GM18520 (cell line): ENCODE data around the gene FBXW4.
"Not testable (repeated sequence)": the region's sequence is repeated elsewhere in the genome, so short reads cannot be mapped to it uniquely, and the experiment has no call there.

Source experiments
- ATAC-seq: cut with Tn5 transposase; IDR thresholded peaks from one replicate; pipeline ENCODE4 v1.9.1; 2021; ENCODE audit not compliant: unreplicated experiment

The FBXW4 gene

GRCh38 chr10:101656890-101657289, 38.1 kb downstream of the FBXW4 start:
- no peak for ATAC-seq

DNA sequence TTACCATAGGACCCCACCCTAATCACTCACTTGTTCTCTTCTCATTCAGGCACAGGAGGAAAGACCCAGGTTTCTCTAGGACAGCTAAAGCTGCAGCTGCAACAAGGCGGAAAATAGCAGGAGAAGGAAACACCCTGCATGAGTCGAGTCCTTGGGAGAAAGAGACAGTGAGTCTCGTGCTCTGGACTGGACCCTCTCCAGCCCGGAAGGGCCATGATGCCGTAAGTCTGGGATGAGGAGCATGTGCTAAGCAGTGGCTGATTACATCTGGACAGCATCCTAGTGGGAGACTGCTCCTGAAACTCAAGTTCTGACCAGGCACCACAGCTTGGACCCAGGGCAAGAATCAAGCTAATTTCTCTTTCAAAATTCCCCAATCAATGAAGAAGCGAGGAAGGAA, 39.4 kb downstream of the FBXW4 start:
- no peak for ATAC-seq

DNA sequence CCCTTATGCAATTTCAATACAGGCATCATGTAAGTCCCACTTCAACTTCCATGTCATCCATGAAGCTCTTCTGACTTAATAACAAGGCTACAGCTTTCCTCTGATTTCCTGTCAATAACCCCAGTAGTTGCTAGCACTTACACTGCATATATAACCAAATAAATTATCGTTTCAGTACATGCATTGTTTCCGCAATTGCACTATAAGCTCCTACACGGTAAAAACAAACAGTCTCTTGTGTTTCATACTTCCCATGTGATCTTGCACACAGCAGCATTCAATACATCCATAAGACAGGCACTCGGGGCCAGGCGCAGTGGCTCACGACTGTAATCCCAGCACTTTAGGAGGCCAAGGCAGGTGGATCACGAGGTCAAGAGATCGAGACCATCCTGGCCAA, 41.4 kb downstream of the FBXW4 start:
- ATAC-seq: no peak

- ATAC-seq: no peak
Measured at GRCh38 chr10:101651336-101651735, 43.6 kb downstream of the FBXW4 start.

- ATAC-seq: no peak
Measured at GRCh38 chr10:101650863-101651262, 44.1 kb downstream of the FBXW4 start.

- ATAC-seq: no peak
Measured at GRCh38 chr10:101649525-101650085, 45.4 kb downstream of the FBXW4 start.

GRCh38 chr10:101647255-101647654, 47.7 kb downstream of the FBXW4 start:
- no peak for ATAC-seq

DNA sequence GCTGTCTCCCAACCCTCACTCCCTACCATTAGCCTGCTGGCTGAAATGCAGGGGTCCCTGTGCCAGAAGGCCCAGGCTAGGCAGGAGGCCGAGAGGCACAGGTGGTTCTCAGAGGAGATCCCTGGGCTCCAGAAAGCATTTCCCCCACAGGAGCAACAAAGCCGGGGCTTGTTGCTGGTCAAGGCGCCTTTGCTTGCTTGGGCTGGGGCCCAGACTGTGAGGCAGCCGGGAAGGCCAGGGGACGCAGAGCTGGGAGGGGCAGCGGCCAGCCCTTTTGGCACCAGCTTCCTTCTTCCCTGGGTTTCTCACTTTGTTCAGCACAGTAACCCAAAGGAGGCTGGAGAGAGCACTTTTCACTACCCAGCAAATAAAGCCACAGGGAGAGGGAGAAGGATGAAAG, 48.6 kb downstream of the FBXW4 start:
- no peak for ATAC-seq

GRCh38 chr10:101645659-101646058, 49.3 kb downstream of the FBXW4 start:
- no peak for ATAC-seq

DNA sequence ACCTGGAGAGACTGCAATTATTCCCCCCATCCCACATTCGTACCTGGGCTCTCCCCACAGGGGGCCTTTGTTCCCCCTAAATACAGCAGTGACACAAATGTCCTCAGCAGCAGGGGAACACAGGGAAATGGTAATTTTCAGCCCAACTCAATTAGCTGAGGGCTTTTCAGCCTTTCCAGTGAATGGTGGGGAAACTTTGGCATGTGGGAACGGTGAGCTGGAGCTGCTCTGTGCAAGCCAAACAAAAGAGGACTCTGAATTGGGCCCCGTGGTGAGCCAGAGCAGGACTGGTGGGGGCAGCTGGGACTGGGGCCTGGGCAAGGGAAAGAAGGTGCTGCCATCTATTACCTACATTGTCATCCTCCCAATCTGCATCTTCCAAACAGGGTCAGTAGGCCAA, 51.0 kb downstream of the FBXW4 start:
- ATAC-seq: no peak

DNA sequence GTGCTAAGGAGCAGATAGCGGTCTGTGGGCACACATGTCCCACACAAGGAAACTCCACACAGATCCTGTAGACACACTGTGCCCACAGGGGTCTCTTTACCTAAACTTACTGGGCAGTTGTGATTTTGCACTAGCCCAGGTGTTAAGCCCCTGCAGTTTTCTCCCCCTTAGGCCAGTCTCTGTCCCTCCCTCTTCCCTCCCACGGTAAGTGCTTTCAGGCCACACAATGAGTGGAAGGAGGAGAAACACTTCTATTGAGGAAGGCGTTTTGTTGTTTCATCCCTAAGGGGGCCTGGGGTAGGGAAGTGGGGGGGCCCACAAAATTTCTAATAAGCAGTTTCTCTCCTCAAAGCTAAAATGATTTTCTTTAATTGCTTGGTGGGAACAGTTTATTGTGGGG, 51.4 kb downstream of the FBXW4 start:
- no peak for ATAC-seq

GRCh38 chr10:101639141-101639900, 55.6 kb downstream of the FBXW4 start:
- ATAC-seq: no peak

DNA sequence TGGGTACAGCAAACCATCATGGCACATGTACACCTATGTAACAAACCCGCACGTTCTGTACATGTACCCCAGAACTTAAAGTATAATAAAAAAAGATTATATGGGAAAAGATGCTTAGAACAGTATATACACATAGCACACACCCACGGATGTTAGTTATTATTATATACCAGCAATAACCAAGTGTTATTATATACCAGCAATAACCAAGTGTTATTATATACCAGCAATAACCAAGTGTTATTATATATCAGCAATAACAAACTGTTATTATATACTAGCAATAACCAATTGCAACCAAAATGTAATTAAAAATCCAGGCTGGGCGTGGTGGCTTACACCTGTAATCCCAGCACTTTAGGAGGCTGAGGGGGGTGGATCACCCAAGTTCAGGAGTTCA, 61.5 kb downstream of the FBXW4 start:
- ATAC-seq: not testable (repeated sequence)

GRCh38 chr10:101631821-101632475, 63.0 kb downstream of the FBXW4 start:
- ATAC-seq: no peak

- ATAC-seq: no peak
Measured at GRCh38 chr10:101630633-101630920, 64.4 kb downstream of the FBXW4 start.

- ATAC-seq: no peak
Measured at GRCh38 chr10:101629837-101630632, 64.9 kb downstream of the FBXW4 start.

GRCh38 chr10:101625821-101626412, 69.1 kb downstream of the FBXW4 start:
- no peak for ATAC-seq

DNA sequence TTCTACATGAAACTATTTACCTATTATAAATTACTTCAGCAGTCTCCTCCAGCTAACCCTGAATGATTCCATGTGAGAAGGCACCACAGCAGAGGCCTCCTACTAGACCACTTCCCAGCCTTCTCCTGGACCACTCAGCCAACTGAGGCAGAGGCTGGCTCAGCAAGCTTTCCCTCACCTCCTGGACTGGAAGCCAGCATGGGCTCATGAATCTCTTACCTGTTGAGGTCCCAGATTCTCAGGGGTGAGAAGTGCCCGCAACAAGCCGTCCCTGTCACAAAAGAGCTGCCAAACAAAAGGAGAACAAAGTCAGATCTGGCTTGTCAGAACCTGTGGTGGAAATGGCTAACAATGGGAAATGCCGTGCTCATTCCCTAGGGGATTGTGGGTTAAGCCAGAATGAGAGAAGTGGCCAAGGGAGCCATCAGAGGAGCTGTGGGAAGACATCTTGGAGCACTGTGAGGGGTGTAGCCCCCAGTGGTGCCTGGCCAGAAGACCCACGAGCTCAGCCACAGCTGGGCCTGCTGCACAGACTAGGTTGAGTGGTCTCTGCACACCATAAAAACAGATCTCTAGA, 70.4 kb downstream of the FBXW4 start:
- no peak for ATAC-seq

- no peak for ATAC-seq
Measured at GRCh38 chr10:101623528-101623927, 71.4 kb downstream of the FBXW4 start.

GRCh38 chr10:101619983-101620382, 75.0 kb downstream of the FBXW4 start:
- no peak for ATAC-seq

DNA sequence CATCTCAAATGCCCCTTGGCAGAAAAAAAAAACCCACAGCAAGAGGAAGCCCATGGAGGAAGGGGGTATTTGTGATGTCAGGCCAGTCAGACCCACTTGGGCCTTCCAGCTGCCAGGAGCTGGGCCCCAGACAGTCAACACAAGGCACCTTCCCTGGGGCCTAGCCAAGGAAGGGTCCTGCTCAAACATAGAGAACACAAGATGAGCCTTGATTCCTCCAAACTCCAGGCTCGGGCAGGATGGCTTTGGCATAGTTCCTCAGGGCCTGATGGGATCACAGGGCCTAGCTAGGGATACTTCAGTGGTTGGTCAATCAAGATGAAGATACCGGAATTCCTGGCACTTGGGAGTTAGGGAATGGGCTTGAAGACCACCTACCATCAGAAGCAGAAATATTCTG, 76.1 kb downstream of the FBXW4 start:
- no peak for ATAC-seq
